Stimulated activated CD4-positive, alpha-beta T cell treated with anti-CD3 and anti-CD28 coated beads, Interleukin-2, amount 100 ng/mL, for 4 hours (primary cell): ENCODE data around the gene CLASP1.
"Not testable (repeated sequence)": the region's sequence is repeated elsewhere in the genome, so short reads cannot be mapped to it uniquely, and the experiment has no call there.

Experiments
- DNase-seq: peaks from one replicate; pipeline ENCODE4 v3.0.0-alpha.2; 2020; ENCODE audit warnings: low read depth

CLASP1 gene

DNA sequence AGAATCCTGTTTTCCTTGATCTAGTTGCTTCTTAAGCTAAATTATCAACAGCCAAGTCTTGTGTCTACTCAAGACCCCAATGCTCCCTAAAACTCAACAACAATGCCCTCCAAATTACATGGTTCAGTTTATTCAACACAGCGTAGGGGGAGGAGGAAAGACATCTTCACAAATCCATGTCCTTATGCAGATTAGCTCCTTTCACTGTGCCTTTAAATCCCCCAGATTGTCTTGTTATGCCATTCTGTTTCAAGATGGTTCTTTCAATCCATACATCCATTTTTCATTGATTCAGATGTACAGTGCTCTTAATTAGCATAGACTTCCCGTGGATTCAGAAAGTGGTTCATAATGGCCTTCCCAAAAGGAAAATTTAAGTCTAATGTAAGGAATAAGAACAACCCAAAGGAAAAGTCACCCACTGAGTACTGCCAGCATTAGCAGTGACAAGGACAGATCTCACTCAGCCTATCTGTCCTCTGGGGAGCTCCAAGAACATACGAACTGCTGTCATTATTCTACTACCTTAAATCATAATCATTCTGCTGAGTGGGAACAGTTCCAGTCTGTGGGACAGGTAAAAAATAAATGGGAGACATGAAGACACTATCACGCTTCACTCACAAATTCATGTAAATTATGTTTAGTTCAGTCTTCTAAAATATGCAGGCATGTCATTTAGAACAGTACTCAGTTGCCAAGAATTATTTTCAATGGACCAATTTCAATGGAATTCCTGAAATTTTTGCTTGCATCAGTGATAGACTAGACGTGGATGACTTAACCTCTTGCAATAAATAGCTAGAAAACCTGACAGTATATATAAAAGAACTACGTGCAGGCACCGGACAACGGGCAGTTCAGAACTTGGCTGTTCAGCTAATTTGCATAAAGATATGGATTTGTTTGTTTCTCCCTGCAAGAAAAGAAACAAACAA lies 177.5 kb downstream of the CLASP1 start:
- no peak for DNase-seq

GRCh38 chr2:121470917-121471316 lies 178.3 kb downstream of the CLASP1 start:
- DNase-seq, result no peak

DNA sequence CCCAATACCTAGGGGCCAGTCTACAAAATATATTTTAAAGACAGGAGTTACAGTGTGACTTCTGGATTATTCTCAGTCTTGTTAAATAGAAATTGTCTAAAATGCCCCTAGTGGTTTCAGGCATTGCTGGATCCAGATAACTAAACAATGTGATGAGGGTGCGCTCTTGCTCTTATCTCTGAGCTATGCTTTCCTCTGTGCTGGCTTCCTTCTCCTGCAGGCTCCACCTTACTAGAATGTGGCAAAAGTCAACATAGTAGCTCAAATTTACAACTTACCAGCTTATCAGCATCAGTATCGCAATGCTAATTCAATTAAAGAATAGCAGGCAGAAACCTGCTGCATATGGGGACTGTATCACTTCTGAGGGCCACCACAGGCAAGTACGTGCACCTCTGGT lies 179.9 kb downstream of the CLASP1 start:
- no peak for DNase-seq

DNA sequence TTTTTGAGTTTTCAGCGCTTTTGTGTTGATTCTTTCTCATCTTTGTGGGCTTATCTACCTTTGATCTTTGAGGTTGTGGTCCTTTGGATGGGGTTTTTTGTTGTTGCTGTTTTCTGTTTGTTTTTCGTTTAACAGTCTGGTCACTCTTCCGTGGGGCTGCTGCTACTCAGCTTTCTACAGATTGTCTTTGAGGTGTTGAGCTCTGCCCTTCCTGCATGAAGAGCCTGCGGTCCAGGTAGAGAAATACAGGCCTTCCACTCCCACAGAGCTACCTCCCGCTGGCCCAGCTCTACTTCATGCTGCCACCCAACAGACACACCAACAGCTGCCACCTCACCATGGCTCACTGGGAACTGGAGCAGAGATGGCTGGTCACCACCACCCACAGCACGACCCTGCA lies 180.3 kb downstream of the CLASP1 start:
- DNase-seq, result no peak

DNA sequence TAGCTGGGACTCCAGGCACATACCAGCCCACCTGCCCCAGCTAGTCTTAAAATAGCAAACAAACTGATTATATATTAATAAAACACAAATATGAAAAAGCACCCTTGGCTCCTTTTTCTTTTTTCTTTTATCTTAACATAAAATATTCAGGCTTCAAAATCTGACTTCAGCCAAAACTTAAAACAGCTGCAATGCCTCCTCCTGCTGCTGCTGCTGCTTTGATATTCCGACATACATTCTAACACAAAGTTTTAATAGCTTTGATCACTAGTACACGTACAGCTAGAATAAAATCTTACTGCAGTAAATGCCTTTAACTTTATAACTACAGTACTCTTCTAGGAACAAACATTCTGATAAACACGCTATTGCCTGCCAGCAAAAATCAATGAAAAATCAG lies 190.0 kb downstream of the CLASP1 start:
- DNase-seq, result no peak

GRCh38 chr2:121456325-121456724 lies 192.9 kb downstream of the CLASP1 start:
- DNase-seq, result no peak

GRCh38 chr2:121455446-121455845 lies 193.8 kb downstream of the CLASP1 start:
- no peak for DNase-seq

GRCh38 chr2:121454549-121455090 lies 194.6 kb downstream of the CLASP1 start:
- DNase-seq, result no peak

DNA sequence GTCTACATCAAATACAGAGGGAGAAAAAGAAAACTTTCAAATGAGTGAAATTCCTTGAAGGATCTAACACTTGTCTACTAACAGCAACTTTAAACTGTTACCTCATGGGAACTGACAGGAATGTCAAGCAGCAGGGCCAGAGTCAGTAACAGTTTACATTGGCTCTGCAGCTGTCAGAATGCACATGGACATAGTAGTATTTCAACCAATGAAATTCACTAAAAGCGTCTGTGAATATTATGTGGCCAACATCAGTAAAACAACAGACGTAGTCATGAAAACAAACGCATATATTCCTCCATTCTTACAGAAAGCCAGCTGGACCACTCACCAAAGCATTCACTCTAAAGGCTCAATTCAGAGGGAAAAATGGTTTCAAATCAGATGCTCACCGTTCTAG lies 197.9 kb downstream of the CLASP1 start:
- no peak for DNase-seq

- no peak for DNase-seq
Measured at GRCh38 chr2:121450301-121450700, 199.0 kb downstream of the CLASP1 start.

DNA sequence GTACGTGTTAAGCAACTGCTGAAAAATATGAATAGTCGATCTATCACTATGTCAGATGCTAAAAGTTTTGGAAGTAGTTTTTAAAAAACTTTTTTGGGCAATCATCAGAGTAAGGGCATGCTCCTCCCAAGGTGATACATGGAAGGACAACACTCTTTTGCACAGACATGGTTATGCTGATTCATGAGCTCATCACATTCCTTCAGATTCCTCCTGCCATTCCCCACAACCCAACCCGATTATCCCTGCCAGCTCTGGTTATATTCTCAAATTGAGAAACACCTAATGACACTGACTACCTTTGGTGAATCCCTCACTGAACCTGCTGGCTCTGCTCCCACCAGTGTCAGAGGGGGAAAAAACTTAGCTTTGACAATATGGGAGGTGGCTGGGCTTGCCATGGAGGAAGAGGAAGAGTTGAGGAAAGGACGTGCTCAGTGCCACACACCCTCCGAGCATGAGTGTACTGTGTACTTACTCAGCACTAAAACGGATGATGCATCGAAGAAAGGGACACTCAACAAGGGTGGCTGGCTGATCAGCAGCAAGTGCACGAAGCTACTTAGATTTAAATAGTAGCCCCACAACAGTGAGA lies 202.5 kb downstream of the CLASP1 start:
- DNase-seq, result no peak

DNA sequence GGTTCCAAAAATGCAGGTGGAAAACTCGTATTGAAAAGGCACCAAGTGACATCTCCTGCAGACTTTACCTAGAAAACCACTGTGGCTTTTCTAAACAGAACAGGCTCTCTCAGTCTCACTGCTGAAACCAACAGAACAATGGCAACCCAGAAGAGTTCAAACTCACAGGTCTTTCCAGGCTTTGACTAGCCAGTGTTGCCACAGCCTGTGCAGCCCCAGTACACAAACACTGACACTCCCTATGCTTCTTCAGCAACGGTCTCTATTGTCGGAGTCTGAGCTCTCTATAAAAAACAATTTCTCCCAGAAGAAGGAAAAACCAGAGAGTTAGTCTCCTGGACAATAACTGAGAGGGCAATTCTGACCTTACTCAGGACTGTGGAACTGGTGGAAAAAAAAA lies 206.4 kb downstream of the CLASP1 start:
- no peak for DNase-seq

DNA sequence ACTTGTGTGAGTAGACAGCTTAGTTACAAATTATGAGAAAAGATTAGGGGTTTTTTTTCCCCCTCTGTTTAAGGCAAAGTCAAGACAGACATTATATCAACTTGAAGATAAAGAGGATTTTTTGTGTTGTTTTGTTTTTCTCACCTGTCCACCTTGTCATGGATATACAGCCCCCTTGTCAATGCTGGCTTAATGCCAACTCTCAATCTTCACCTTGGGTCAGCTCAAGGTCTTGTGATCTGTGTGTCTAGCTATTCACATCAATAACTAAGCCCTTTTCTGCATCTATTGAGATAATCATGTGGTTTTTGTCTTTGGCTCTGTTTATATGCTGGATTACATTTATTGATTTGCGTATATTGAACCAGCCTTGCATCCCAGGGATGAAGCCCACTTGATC lies 211.0 kb downstream of the CLASP1 start:
- not testable (repeated sequence) for DNase-seq

- DNase-seq, result no peak
Measured at GRCh38 chr2:121436918-121437317, 212.3 kb downstream of the CLASP1 start.

GRCh38 chr2:121435790-121436189 lies 213.5 kb downstream of the CLASP1 start:
- DNase-seq, result no peak

GRCh38 chr2:121431214-121431613 lies 218.0 kb downstream of the CLASP1 start:
- no peak for DNase-seq

GRCh38 chr2:121429927-121430520 lies 219.2 kb downstream of the CLASP1 start:
- DNase-seq, result no peak

- DNase-seq, result no peak
Measured at GRCh38 chr2:121429119-121429903, 220.0 kb downstream of the CLASP1 start.

GRCh38 chr2:121427187-121427689 lies 222.0 kb downstream of the CLASP1 start:
- no peak for DNase-seq

- DNase-seq, result no peak
Measured at GRCh38 chr2:121420486-121420885, 228.8 kb downstream of the CLASP1 start.

GRCh38 chr2:121419081-121419699 lies 230.1 kb downstream of the CLASP1 start:
- DNase-seq, result no peak
